A549 (cell line): Measurements from ENCODE around the gene SLC16A12.

Experiments
- BCL3 ChIP-seq: fragments of >200 bp; sonication (Bioruptor Twin); formaldehyde crosslinking; IDR thresholded peaks from 3 replicates; pipeline ENCODE4 v1.6.1; 2016
- CBX8 ChIP-seq: fragments of 200-600 bp; sonication (generic); IDR thresholded peaks from 2 replicates; pipeline ENCODE4 v1.6.1; 2016
- CTCF ChIP-seq: fragments of >200 bp; sonication (Bioruptor Twin); formaldehyde crosslinking; IDR thresholded peaks from 3 replicates; pipeline ENCODE4 v1.5.1; 2016
- EP300 ChIP-seq, 2 experiments: fragments of >200 bp; sonication (Bioruptor Twin); formaldehyde crosslinking; IDR thresholded peaks; 2 replicates in 1 of 2; 3 replicates in 1 of 2; pipeline ENCODE4 v1.6.1; 2016 to 2017
- JUN ChIP-seq, 2 experiments: fragments of >200 bp; sonication (Bioruptor Twin); formaldehyde crosslinking; IDR thresholded peaks; 2 replicates in 1 of 2; 3 replicates in 1 of 2; pipeline ENCODE4 v1.6.1; 2016 to 2017
- MAFK ChIP-seq: fragments of 450-650 bp; IDR thresholded peaks from 2 replicates; pipeline ENCODE4 v1.6.1; 2014; ENCODE audit not compliant: partially characterized antibody
- MAX ChIP-seq: IDR thresholded peaks from 2 replicates; pipeline ENCODE4 v1.6.1; 2012
- POLR2A ChIP-seq: IDR thresholded peaks from 2 replicates; pipeline ENCODE4 v1.6.1; 2012; ENCODE audit warnings: mild to moderate bottlenecking, low read length
- POLR2AphosphoS2 ChIP-seq: conservative IDR thresholded peaks from 2 replicates; pipeline ENCODE4 v1.6.1; 2012; ENCODE audit warnings: low read length, improper control_type of control experiment, inconsistent platforms
- REST ChIP-seq: fragments of 200-600 bp; sonication (generic); IDR thresholded peaks from 2 replicates; pipeline ENCODE4 v1.6.1; 2016; ENCODE audit warnings: antibody characterized with exemption, mild to moderate bottlenecking, moderate library complexity
- TP53 ChIP-seq: fragments of 250-450 bp; sonication (Bioruptor Pico); IDR thresholded peaks from 2 replicates; pipeline ENCODE4 v1.5.0; 2021; ENCODE audit warnings: mild to moderate bottlenecking, moderate library complexity
- USF2 ChIP-seq: fragments of 450-650 bp; IDR thresholded peaks from 2 replicates; pipeline ENCODE4 v1.6.1; 2014; ENCODE audit warnings: antibody characterized with exemption

GRCh38 chr10:89548673-89549072 lies 13.3 kb upstream of the SLC16A12 start:
- TF ChIP-seq POLR2A (no peak), CTCF (no peak), JUN (IDR thresholded peaks at IDR 0.05) (no peak), REST (no peak), EP300 (IDR thresholded peaks at IDR 0.05) (no peak), MAFK (no peak), MAX (no peak), POLR2AphosphoS2 (no peak), USF2 (no peak), BCL3 (no peak), CBX8 (no peak), TP53 (CRISPR knock-in tag) (no peak)
